SU-DHL-6 (cell line): ENCODE data around the gene TUFT1.

Experiments used
- H2AFZ ChIP-seq: fragments of 200-600 bp; sonication (generic); 2 replicates; pipeline ENCODE4 v1.6.1; 2014; ENCODE audit warnings: low read depth, mild to moderate bottlenecking, moderate library complexity, mixed read lengths, antibody characterized with exemption, low read length; ENCODE audit not compliant: severe bottlenecking
- H3F3A ChIP-seq: fragments of 200-600 bp; shearing (Covaris generic); 2 replicates; pipeline ENCODE4 v1.6.0; 2016; ENCODE audit warnings: antibody characterized with exemption, mild to moderate bottlenecking; ENCODE audit not compliant: insufficient read depth
- H3K27ac ChIP-seq: fragments of 200-600 bp; sonication (generic); 2 replicates; pipeline ENCODE4 v1.5.1; 2016; ENCODE audit warnings: low read depth, mild to moderate bottlenecking, low read length, moderate library complexity, mixed read lengths
- H3K27me3 ChIP-seq: fragments of 200-600 bp; sonication (generic), shearing (Covaris generic); 2 replicates; pipeline ENCODE4 v1.6.0; 2014; ENCODE audit warnings: mild to moderate bottlenecking, low read length
- H3K36me3 ChIP-seq: fragments of 200-600 bp; sonication (generic); 2 replicates; pipeline ENCODE4 v1.6.1; 2014; ENCODE audit warnings: mild to moderate bottlenecking, low read length, mixed read lengths
- H3K4me2 ChIP-seq: fragments of 300-600, 200-600 bp; shearing (Covaris generic), sonication (generic); 2 replicates; pipeline ENCODE4 v1.6.0; 2014; ENCODE audit warnings: low read length, low read depth, mild to moderate bottlenecking; ENCODE audit not compliant: poor library complexity, severe bottlenecking
- H3K4me3 ChIP-seq: fragments of 200-600 bp; sonication (generic); 2 replicates; pipeline ENCODE4 v1.5.1; 2014; ENCODE audit warnings: antibody characterized with exemption, low read length, mild to moderate bottlenecking, mixed read lengths; ENCODE audit not compliant: insufficient read depth, poor library complexity, severe bottlenecking
- H3K79me2 ChIP-seq: fragments of 200-600 bp; sonication (generic); 2 replicates; pipeline ENCODE4 v1.6.1; 2014; ENCODE audit warnings: mild to moderate bottlenecking, low read length, moderate library complexity; ENCODE audit not compliant: insufficient read depth
- H3K9ac ChIP-seq: fragments of 200-600 bp; sonication (generic); 2 replicates; pipeline ENCODE4 v1.7.0; 2014; ENCODE audit warnings: mild to moderate bottlenecking, low read length
- H3K9me2 ChIP-seq: fragments of 200-600 bp; sonication (generic); replicated peaks from 2 replicates; pipeline ENCODE4 v1.6.1; 2014; ENCODE audit warnings: low read length; ENCODE audit not compliant: insufficient read depth
- H3K9me3 ChIP-seq: fragments of 200-600 bp; sonication (generic); 2 replicates; pipeline ENCODE4 v1.6.1; 2014; ENCODE audit warnings: low read length, mixed read lengths; ENCODE audit not compliant: insufficient read depth
- H4K20me1 ChIP-seq: fragments of 200-600 bp; sonication (generic); 2 replicates; pipeline ENCODE4 v1.6.1; 2014; ENCODE audit warnings: low read depth, mild to moderate bottlenecking, antibody characterized with exemption, low read length, moderate library complexity, mixed read lengths
- EZH2phosphoT487 ChIP-seq: fragments of 200-600 bp; sonication (generic), shearing (Covaris generic); conservative IDR thresholded peaks from 2 replicates; pipeline ENCODE4 v1.6.1; 2018; ENCODE audit warnings: mild to moderate bottlenecking, antibody characterized with exemption, low read length, moderate library complexity, mixed read lengths
- TF ChIP-seq, protein P1 (sequence below): fragments of 200-600 bp; sonication (generic); IDR thresholded peaks from one replicate; pipeline ENCODE4 v1.5.1; 2017; ENCODE audit warnings: antibody characterized with exemption, mild to moderate bottlenecking, low read length, moderate library complexity; ENCODE audit not compliant: insufficient read depth, poor library complexity, severe bottlenecking

Gene TUFT1

DNA sequence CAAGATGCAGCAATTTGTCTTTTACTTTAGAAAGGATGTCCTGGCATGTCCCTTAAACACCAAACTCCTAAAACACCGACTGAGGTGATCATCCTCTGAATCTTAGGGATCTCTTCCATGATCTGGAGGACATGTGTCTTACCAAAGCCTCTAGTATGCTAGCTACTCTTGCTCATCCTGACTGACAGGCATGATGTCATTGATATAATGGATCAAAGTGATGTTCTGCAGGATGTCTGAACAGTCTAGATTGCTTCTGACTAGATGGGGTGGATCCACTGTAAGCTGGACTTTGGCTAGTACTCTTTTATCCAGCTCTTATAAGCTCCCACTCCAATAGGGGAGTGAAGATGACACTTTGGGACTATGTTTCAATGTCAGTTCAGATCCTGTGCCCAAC lies 40.2 kb upstream of the TUFT1 start:
- no peak overlapping the region for H3K4me3 ChIP-seq
- H3K9me2 ChIP-seq: no peaks in the 10 kb centered on the region
- H3K4me2 ChIP-seq: no peak overlapping the region
- H2AFZ ChIP-seq: no peak overlapping the region
- no peaks in the 10 kb centered on the region for H3K79me2 ChIP-seq
- no peaks in the 10 kb centered on the region for H3F3A ChIP-seq
- H3K27ac ChIP-seq: no peak overlapping the region
- no peak overlapping the region for H3K9ac ChIP-seq
- no peaks in the 10 kb centered on the region for H4K20me1 ChIP-seq
- no peak for TF ChIP-seq EZH2phosphoT487
- TF ChIP-seq, protein P1, sequence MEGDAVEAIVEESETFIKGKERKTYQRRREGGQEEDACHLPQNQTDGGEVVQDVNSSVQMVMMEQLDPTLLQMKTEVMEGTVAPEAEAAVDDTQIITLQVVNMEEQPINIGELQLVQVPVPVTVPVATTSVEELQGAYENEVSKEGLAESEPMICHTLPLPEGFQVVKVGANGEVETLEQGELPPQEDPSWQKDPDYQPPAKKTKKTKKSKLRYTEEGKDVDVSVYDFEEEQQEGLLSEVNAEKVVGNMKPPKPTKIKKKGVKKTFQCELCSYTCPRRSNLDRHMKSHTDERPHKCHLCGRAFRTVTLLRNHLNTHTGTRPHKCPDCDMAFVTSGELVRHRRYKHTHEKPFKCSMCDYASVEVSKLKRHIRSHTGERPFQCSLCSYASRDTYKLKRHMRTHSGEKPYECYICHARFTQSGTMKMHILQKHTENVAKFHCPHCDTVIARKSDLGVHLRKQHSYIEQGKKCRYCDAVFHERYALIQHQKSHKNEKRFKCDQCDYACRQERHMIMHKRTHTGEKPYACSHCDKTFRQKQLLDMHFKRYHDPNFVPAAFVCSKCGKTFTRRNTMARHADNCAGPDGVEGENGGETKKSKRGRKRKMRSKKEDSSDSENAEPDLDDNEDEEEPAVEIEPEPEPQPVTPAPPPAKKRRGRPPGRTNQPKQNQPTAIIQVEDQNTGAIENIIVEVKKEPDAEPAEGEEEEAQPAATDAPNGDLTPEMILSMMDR: no peak
- H3K9me3 ChIP-seq: no peaks in the 10 kb centered on the region
- H3K27me3 ChIP-seq: no peaks in the 10 kb centered on the region
- H3K36me3 ChIP-seq: no peaks in the 10 kb centered on the region

DNA sequence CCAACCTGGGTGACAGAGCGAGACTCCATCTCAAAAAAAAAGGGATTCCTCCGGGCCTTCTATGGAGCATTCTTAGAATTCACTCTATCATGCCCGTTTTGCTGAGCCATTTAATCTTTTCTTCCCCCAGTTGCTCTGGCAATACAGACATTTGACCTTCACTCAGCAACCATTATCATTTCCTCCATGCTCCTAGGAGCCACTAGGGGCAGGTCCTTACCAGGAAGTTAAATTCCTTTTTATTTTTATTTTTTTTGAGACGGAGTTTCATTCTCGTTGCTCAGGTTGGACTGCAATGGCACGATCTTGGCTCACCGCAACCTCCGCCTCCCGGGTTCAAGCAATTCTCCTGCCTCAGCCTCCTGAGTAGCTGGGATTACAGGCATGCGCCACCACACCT lies 38.6 kb upstream of the TUFT1 start:
- H2AFZ ChIP-seq: no peak overlapping the region
- no peak overlapping the region for H3K4me3 ChIP-seq
- H4K20me1 ChIP-seq: no peaks in the 10 kb centered on the region
- H3K9me2 ChIP-seq: no peaks in the 10 kb centered on the region
- no peaks in the 10 kb centered on the region for H3K27me3 ChIP-seq
- H3K9ac ChIP-seq: no peak overlapping the region
- no peak overlapping the region for H3K4me2 ChIP-seq
- H3K79me2 ChIP-seq: no peaks in the 10 kb centered on the region
- no peaks in the 10 kb centered on the region for H3F3A ChIP-seq
- TF ChIP-seq, protein P1: no peak
- H3K36me3 ChIP-seq: no peaks in the 10 kb centered on the region
- H3K27ac ChIP-seq: no peak overlapping the region
- no peaks in the 10 kb centered on the region for H3K9me3 ChIP-seq

DNA sequence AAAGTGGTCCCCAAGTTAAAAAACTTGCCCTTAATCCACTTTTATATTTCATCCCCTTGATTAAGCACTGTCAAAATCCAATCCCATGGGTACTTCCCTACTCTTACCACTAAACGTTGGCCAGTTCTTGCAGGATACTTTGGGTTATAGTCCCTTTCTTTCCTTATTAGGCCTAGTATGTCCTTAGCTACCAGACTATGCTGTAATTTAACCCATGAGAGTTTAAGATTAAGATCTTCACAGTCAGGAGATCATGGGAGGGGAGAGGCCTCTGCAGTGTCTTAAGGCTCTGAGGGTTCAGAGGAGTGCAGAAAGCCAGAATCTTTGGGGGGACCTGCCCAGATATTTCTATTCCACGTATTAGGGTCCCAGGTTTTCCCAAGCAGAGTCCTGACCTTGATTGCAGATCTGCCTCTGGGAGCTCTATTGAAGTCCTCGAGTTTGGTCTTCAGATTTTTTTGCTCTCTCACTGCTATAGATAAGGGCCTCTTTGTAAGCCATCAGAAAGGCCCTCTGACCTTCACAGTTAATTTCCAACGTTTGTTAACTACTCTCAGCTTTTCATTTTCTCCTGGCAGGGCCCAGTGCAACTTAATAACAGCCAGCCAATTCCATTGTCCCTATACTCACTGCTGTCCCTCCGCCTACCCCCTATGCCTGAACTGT lies 37.9 kb upstream of the TUFT1 start:
- H3K27ac ChIP-seq: no peak overlapping the region
- no peaks in the 10 kb centered on the region for H3F3A ChIP-seq
- H3K36me3 ChIP-seq: no peaks in the 10 kb centered on the region
- TF ChIP-seq, protein P1: no peak
- no peak for TF ChIP-seq EZH2phosphoT487
- H3K9me2 ChIP-seq: no peaks in the 10 kb centered on the region
- H2AFZ ChIP-seq: no peak overlapping the region
- H3K4me2 ChIP-seq: no peak overlapping the region
- H3K9ac ChIP-seq: no peak overlapping the region
- no peak overlapping the region for H3K4me3 ChIP-seq
- no peaks in the 10 kb centered on the region for H4K20me1 ChIP-seq
- no peaks in the 10 kb centered on the region for H3K79me2 ChIP-seq
- no peaks in the 10 kb centered on the region for H3K9me3 ChIP-seq
- no peaks in the 10 kb centered on the region for H3K27me3 ChIP-seq
